Activated naive CD8-positive, alpha-beta T cell treated with anti-CD3 and anti-CD28 coated beads, Interleukin-2, amount 50 U/mL, for 16 hours (primary cell): ENCODE data around the gene FEZF1.
"Not testable (repeated sequence)": the region's sequence is repeated elsewhere in the genome, so short reads cannot be mapped to it uniquely, and the experiment has no call there.

Experiments used
- DNase-seq: peaks from one replicate; pipeline ENCODE4 v3.0.0-alpha.2; 2020; ENCODE audit warnings: low read depth, low spot score

FEZF1 gene

GRCh38 chr7:122307228-122307621, 2.7 kb upstream of the FEZF1 start:
- no peak for DNase-seq

- DNase-seq: no peak
Observed at GRCh38 chr7:122306320-122307227, 2.0 kb upstream of the FEZF1 start.

GRCh38 chr7:122305475-122306319, 1.1 kb upstream of the FEZF1 start:
- DNase-seq: no peak

GRCh38 chr7:122304996-122305421, 459 bp upstream of the FEZF1 start:
- DNase-seq: no peak

GRCh38 chr7:122303531-122304318, 825 bp downstream of the FEZF1 start:
- DNase-seq: no peak

- DNase-seq: no peak
Observed at GRCh38 chr7:122302761-122303530, 1.6 kb downstream of the FEZF1 start.

- no peak for DNase-seq
Observed at GRCh38 chr7:122301858-122302760, 2.4 kb downstream of the FEZF1 start.

GRCh38 chr7:122300956-122301833, 3.4 kb downstream of the FEZF1 start:
- no peak for DNase-seq

- DNase-seq: no peak
Observed at GRCh38 chr7:122300211-122300932, 4.2 kb downstream of the FEZF1 start.

- no peak for DNase-seq
Observed at GRCh38 chr7:122299624-122300210, 4.8 kb downstream of the FEZF1 start.

GRCh38 chr7:122298618-122299017, 5.9 kb downstream of the FEZF1 start:
- no peak for DNase-seq

GRCh38 chr7:122298131-122298530, 6.4 kb downstream of the FEZF1 start:
- DNase-seq: no peak

- no peak for DNase-seq
Observed at GRCh38 chr7:122291189-122291588, 13.4 kb downstream of the FEZF1 start.

- no peak for DNase-seq
Observed at GRCh38 chr7:122290476-122290875, 14.1 kb downstream of the FEZF1 start.

GRCh38 chr7:122289426-122289825, 15.1 kb downstream of the FEZF1 start:
- DNase-seq: no peak

- not testable (repeated sequence) for DNase-seq
Observed at GRCh38 chr7:122284608-122285007, 19.9 kb downstream of the FEZF1 start.

GRCh38 chr7:122273117-122273516, 31.4 kb downstream of the FEZF1 start:
- DNase-seq: no peak

- no peak for DNase-seq
Observed at GRCh38 chr7:122269241-122269640, 35.3 kb downstream of the FEZF1 start.
